MV-4-11 (cell line): ENCODE measurements around the gene PSORS1C1.
"Not testable (repeated sequence)": the region's sequence is repeated elsewhere in the genome, so short reads cannot be mapped to it uniquely, and the experiment has no call there.

Experiments
- DNase-seq: peaks from one replicate; lab custom pipeline; 2025; lab: John Stamatoyannopoulos, UW

Gene PSORS1C1

GRCh38 chr6:31178143-31179041 is 63.8 kb downstream of the PSORS1C1 start:
- no peak for DNase-seq

GRCh38 chr6:31179042-31179386 is 64.4 kb downstream of the PSORS1C1 start:
- no peak for DNase-seq

- DNase-seq, result no peak
These were observed 65.3 kb downstream of the PSORS1C1 start for GRCh38 chr6:31179896-31180295.

- DNase-seq, result no peak
These were observed 65.9 kb downstream of the PSORS1C1 start for GRCh38 chr6:31180500-31180899.

GRCh38 chr6:31183287-31183686 is 68.7 kb downstream of the PSORS1C1 start:
- not testable (repeated sequence) for DNase-seq

GRCh38 chr6:31183859-31184258 is 69.3 kb downstream of the PSORS1C1 start:
- not testable (repeated sequence) for DNase-seq

- not testable (repeated sequence) for DNase-seq
These were observed 71.1 kb downstream of the PSORS1C1 start for GRCh38 chr6:31185695-31186051.

- DNase-seq, result no peak
These were observed 71.6 kb downstream of the PSORS1C1 start for GRCh38 chr6:31186052-31186734.

- DNase-seq, result no peak
These were observed 73.2 kb downstream of the PSORS1C1 start for GRCh38 chr6:31187780-31188194.

GRCh38 chr6:31189223-31189622 is 74.6 kb downstream of the PSORS1C1 start:
- not testable (repeated sequence) for DNase-seq
